Fibroblast of lung (primary cell): ENCODE results near the gene DOC2A. TPM values are rescaled to one million over a fixed set of nuclear protein-coding genes. Genes with fewer than 3 reads are reported as not detected.

Experiments used
- DNase-seq, 2 donors: peaks; one replicate each; pipeline versions ENCODE4 v3.0.0 to v3.0.0-alpha.2; 2010; ENCODE audit warnings: low read depth in 2 of 2
- H2AFZ ChIP-seq: 2 replicates; pipeline ENCODE4 v1.5.1; 2012; ENCODE audit warnings: low read length, control low read depth, inconsistent platforms
- H3K27ac ChIP-seq: 2 replicates; pipeline ENCODE4 v1.5.1; 2011; ENCODE audit warnings: low read length, control low read depth; ENCODE audit not compliant: insufficient read depth
- H3K27me3 ChIP-seq: 2 replicates; pipeline ENCODE4 v1.5.1; 2011; ENCODE audit warnings: mild to moderate bottlenecking, low read length; ENCODE audit not compliant: control insufficient read depth, insufficient read depth
- H3K36me3 ChIP-seq: 2 replicates; pipeline ENCODE4 v1.5.1; 2011; ENCODE audit warnings: low read length; ENCODE audit not compliant: control insufficient read depth, insufficient read depth
- H3K4me1 ChIP-seq: 2 replicates; pipeline ENCODE4 v1.5.1; 2011; ENCODE audit warnings: low read length; ENCODE audit not compliant: control insufficient read depth, insufficient read depth; ENCODE audit errors: extremely low read depth
- H3K4me2 ChIP-seq: 2 replicates; pipeline ENCODE4 v1.5.1; 2011; ENCODE audit warnings: low read length, control low read depth; ENCODE audit not compliant: insufficient read depth; ENCODE audit errors: extremely low read depth
- H3K4me3 ChIP-seq, 4 experiments: fragments of 200-600 bp in 1 of 4; sonication (generic) in 1 of 4; replicated peaks in 1 of 4; 2 replicates each; pipeline ENCODE4 v1.5.1; 2011 to 2016; ENCODE audit warnings: low read length in 4 of 4, low read depth in 3 of 4, mild to moderate bottlenecking in 3 of 4, control low read depth in 2 of 4, inconsistent platforms in 1 of 4, mixed read lengths in 1 of 4; ENCODE audit not compliant: insufficient read depth in 1 of 4; ENCODE audit errors: control extremely low read depth in 1 of 4
- H3K79me2 ChIP-seq: 2 replicates; pipeline ENCODE4 v1.5.1; 2012; ENCODE audit warnings: mild to moderate bottlenecking, low read length, inconsistent platforms; ENCODE audit not compliant: control insufficient read depth, insufficient read depth
- H3K9ac ChIP-seq: 2 replicates; pipeline ENCODE4 v1.5.1; 2011; ENCODE audit warnings: mild to moderate bottlenecking, low read length, control low read depth; ENCODE audit not compliant: insufficient read depth
- H3K9me3 ChIP-seq: 2 replicates; pipeline ENCODE4 v1.5.1; 2012; ENCODE audit warnings: low read depth, low read length; ENCODE audit not compliant: control insufficient read depth, insufficient read depth
- H4K20me1 ChIP-seq: 2 replicates; pipeline ENCODE4 v1.5.1; 2011; ENCODE audit warnings: low read length; ENCODE audit not compliant: control insufficient read depth, insufficient read depth; ENCODE audit errors: extremely low read depth
- EZH2 ChIP-seq: IDR thresholded peaks from 2 replicates; pipeline ENCODE4 v1.5.1; 2012; ENCODE audit warnings: low read length, control low read depth, mild to moderate bottlenecking; ENCODE audit errors: missing control alignments
- polyA plus RNA-seq, 2 donors: library from polyadenylated mRNA; depleted of rRNA in 1 of 2; stranded (reverse) in 1 of 2; unstranded in 1 of 2; fragments of >200 nt; gene quantifications; 2 replicates each; pipeline ENCODE4 v1.2.1, GENCODE V29; 2011 to 2012; ENCODE audit warnings: missing spikeins in 1 of 2
- total RNA-seq: library from RNA; depleted of rRNA; stranded (reverse); fragments of >200 nt; gene quantifications from 2 replicates; pipeline ENCODE4 v1.2.1, GENCODE V29; 2014
- TF ChIP-seq, protein P1 (sequence below), 2 donors: IDR thresholded peaks in 1 of 2; conservative IDR thresholded peaks in 1 of 2; 1 replicate in 1 of 2; 2 replicates in 1 of 2; pipeline ENCODE4 v1.5.1; 2011 to 2012; ENCODE audit warnings: low read length in 2 of 2, control low read depth in 1 of 2, inconsistent platforms in 1 of 2, low read depth in 1 of 2, mild to moderate bottlenecking in 1 of 2

DOC2A gene
- total and polyA plus RNA-seq, 2 donors (not counting 1 experiment from before 2014, with no cell fraction given), result 0.03 to 0.33 TPM

- no peak overlapping the region for H3K4me3 ChIP-seq
- H2AFZ ChIP-seq, result no peak overlapping the region
- H3K9ac ChIP-seq, result no peak overlapping the region
- no peaks in the 10 kb centered on the region for H4K20me1 ChIP-seq
- no peaks in the 10 kb centered on the region for H3K36me3 ChIP-seq
- no peaks in the 10 kb centered on the region for H3K79me2 ChIP-seq
- no peak overlapping the region for H3K4me2 ChIP-seq
- no peaks in the 10 kb centered on the region for H3K4me1 ChIP-seq
- no peak for DNase-seq
- TF ChIP-seq EZH2, result no peak
- TF ChIP-seq, protein P1, sequence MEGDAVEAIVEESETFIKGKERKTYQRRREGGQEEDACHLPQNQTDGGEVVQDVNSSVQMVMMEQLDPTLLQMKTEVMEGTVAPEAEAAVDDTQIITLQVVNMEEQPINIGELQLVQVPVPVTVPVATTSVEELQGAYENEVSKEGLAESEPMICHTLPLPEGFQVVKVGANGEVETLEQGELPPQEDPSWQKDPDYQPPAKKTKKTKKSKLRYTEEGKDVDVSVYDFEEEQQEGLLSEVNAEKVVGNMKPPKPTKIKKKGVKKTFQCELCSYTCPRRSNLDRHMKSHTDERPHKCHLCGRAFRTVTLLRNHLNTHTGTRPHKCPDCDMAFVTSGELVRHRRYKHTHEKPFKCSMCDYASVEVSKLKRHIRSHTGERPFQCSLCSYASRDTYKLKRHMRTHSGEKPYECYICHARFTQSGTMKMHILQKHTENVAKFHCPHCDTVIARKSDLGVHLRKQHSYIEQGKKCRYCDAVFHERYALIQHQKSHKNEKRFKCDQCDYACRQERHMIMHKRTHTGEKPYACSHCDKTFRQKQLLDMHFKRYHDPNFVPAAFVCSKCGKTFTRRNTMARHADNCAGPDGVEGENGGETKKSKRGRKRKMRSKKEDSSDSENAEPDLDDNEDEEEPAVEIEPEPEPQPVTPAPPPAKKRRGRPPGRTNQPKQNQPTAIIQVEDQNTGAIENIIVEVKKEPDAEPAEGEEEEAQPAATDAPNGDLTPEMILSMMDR (conservative IDR thresholded peaks at IDR 0.05 in 1 of 2, IDR thresholded peaks at IDR 0.05 in 1 of 2; ENCODE audit: low read depth in 1 of 2, low read length in 2 of 2), result no peak
- peaks cover 33% of the 10 kb centered on the region for H3K27me3 ChIP-seq
- no peak overlapping the region for H3K27ac ChIP-seq
- H3K9me3 ChIP-seq, result no peaks in the 10 kb centered on the region
Measured at GRCh38 chr16:30025574-30025973, 14.7 kb upstream of the DOC2A start.

GRCh38 chr16:30025156-30025555, 14.3 kb upstream of the DOC2A start:
- H3K4me3 ChIP-seq, result no peak overlapping the region
- H3K9ac ChIP-seq, result no peak overlapping the region
- H3K9me3 ChIP-seq, result no peaks in the 10 kb centered on the region
- DNase-seq, result no peak
- no peak overlapping the region for H3K27ac ChIP-seq
- TF ChIP-seq EZH2, result no peak
- TF ChIP-seq, protein P1 (conservative IDR thresholded peaks at IDR 0.05 in 1 of 2, IDR thresholded peaks at IDR 0.05 in 1 of 2; ENCODE audit: low read depth in 1 of 2, low read length in 2 of 2), result no peak
- no peak overlapping the region for H2AFZ ChIP-seq
- H3K27me3 ChIP-seq, result peaks cover 32% of the 10 kb centered on the region
- no peaks in the 10 kb centered on the region for H3K4me1 ChIP-seq
- H3K36me3 ChIP-seq, result no peaks in the 10 kb centered on the region
- H4K20me1 ChIP-seq, result no peaks in the 10 kb centered on the region
- H3K4me2 ChIP-seq, result no peak overlapping the region
- H3K79me2 ChIP-seq, result no peaks in the 10 kb centered on the region

GRCh38 chr16:30024451-30024850, 13.6 kb upstream of the DOC2A start:
- Histone ChIP-seq H3K27me3 (peaks cover 25% of the 10 kb centered on the region), H2AFZ (no peak overlapping the region), H3K36me3 (no peaks in the 10 kb centered on the region), H3K4me2 (no peak overlapping the region), H3K79me2 (no peaks in the 10 kb centered on the region), H4K20me1 (no peaks in the 10 kb centered on the region), H3K9ac (no peak overlapping the region), H3K4me3 (no peak overlapping the region), H3K27ac (no peak overlapping the region), H3K9me3 (no peaks in the 10 kb centered on the region), H3K4me1 (no peaks in the 10 kb centered on the region)
- no peak for TF ChIP-seq EZH2
- TF ChIP-seq, protein P1 (conservative IDR thresholded peaks at IDR 0.05 in 1 of 2, IDR thresholded peaks at IDR 0.05 in 1 of 2; ENCODE audit: low read depth in 1 of 2, low read length in 2 of 2), result no peak
- no peak for DNase-seq
